Femur (tissue), 1 donor: ENCODE measurements around the gene KIF3C.
"Not testable (repeated sequence)": the region's sequence is repeated elsewhere in the genome, so short reads cannot be mapped to it uniquely, and the experiment has no call there.

ENCODE experiments used
- DNase-seq: peaks from one replicate; pipeline ENCODE4 v3.0.0-alpha.2; 2017

Gene KIF3C

DNA sequence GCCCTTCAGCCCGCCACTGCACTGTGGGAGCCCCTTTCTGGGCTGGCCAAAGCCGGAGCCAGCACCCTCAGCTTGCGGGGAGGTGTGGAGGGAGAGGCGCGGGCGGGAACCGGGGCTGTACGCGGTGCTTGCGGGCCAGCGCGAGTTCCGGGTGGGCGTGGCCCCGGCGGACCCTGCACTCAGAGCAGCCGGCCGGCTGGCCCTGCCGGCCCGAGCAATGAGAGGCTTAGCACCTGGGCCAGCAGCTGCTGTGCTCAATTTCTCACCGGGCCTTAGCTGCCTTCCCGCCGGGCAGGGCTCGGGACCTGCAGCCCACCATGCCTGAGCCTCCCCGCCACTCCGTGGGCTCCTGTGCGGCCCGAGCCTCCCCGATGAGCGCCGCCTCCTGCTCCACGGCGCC is 66.9 kb downstream of the KIF3C start:
- not testable (repeated sequence) for DNase-seq

GRCh38 chr2:25913696-25913973 is 68.7 kb downstream of the KIF3C start:
- DNase-seq, result not testable (repeated sequence)

DNA sequence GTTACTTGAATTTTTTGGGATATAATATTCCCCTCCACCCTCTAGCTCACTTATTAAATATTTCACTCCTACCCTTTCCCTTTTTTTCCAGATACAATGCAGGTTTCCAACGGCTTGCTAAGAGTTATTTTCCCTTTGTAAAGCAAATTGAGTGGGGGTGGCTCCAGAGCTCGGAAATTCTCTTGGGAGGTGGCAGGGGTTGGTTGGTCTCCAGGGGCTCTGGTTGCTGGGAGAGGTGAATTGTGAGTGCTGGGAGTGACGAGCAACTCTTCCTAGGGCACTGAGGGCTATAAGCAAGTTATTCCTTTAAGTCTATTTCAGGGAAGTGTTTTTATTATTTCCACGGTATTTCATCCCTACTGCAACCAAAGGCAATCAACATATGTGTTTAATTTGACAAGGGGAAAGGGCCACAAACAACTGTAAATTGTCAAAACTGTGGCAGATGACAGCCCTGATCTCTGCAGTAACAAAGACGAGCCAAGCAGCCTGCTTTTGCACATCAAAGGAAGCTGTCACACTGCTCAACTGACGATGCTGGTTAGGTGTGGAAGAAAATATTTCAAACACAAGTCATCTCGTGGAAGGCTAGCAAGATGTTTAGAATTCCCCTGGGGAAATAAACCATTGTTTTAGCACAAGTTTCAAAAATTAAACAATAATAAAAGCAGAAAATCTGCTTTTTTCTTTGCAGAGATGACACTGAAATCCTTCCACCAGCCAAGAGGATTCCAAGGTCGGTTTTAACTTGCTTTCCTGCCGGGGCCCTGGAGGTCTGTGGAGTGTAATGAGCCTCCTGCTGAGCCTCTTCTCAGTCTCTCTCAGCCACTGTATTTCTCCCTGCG is 69.2 kb downstream of the KIF3C start:
- no peak for DNase-seq

DNA sequence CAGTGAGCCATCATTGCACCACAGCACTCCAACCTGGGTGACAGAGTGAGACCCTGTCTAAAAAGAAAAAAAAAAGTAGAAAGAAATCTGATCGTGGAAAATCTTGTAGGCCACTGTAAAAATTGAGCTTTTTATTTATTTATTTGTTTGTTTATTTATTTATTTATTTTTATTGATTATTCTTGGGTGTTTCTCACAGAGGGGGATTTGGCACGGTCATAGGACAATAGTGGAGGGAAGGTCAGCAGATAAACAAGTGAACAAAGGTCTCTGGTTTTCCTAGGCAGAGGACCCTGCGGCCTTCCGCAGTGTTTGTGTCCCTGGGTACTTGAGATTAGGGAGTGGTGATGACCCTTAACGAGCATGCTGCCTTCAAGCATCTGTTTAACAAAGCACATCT is 72.7 kb downstream of the KIF3C start:
- DNase-seq, result not testable (repeated sequence)

GRCh38 chr2:25905126-25905525 is 77.2 kb downstream of the KIF3C start:
- no peak for DNase-seq

GRCh38 chr2:25903216-25903776 is 79.0 kb downstream of the KIF3C start:
- no peak for DNase-seq

DNA sequence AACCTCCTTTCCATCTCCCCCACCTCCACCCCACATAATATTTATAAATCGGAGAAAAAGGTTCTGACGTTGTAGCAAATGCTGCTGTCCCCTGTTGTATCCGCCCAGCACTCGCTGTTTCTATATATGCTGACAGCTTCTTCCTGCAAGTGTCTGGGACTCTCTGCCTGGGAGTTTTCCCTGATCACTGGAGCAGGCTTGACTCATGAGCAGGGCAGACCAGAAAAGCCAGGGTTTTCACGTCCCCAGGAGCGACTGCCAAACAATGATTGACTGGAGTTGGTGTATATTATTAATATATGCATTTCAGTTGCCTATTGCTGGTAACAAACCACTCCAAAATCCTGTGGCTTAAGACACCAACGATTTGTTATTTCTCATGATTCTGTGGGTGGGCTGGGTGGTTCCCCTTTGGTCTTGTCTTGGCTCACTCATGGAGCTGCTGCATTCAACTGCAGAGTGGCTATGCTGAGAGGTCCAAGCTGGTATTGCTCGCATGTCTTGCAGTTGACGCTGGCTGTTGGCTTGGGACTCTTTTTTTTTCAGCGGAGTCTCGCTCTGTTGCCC is 82.8 kb downstream of the KIF3C start:
- peak; percentile 21 for DNase-seq

GRCh38 chr2:25897506-25897905 is 84.8 kb downstream of the KIF3C start:
- no peak for DNase-seq

- not testable (repeated sequence) for DNase-seq
These were observed 86.0 kb downstream of the KIF3C start for GRCh38 chr2:25896308-25896707.

DNA sequence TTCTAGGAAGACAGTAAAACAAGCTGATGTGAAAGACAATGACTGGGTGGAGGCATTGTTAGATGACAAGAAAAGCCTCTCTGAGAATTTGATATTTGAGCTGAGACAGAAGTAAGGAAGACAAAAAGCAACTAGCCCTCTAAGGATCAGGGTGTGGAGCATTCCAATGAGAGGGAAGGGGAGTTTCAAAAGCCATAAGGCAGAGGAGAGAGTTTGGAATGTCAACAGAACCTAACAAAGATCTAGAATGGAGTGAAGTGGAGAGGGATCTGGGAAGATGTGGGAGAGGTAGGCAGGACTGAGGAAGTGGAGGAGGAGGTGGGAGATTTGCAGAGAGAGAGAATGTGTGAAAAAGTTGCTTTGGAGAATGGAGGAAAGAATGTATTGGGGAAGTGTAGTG is 86.7 kb downstream of the KIF3C start:
- no peak for DNase-seq

- DNase-seq, result no peak
These were observed 87.3 kb downstream of the KIF3C start for GRCh38 chr2:25895018-25895417.

DNA sequence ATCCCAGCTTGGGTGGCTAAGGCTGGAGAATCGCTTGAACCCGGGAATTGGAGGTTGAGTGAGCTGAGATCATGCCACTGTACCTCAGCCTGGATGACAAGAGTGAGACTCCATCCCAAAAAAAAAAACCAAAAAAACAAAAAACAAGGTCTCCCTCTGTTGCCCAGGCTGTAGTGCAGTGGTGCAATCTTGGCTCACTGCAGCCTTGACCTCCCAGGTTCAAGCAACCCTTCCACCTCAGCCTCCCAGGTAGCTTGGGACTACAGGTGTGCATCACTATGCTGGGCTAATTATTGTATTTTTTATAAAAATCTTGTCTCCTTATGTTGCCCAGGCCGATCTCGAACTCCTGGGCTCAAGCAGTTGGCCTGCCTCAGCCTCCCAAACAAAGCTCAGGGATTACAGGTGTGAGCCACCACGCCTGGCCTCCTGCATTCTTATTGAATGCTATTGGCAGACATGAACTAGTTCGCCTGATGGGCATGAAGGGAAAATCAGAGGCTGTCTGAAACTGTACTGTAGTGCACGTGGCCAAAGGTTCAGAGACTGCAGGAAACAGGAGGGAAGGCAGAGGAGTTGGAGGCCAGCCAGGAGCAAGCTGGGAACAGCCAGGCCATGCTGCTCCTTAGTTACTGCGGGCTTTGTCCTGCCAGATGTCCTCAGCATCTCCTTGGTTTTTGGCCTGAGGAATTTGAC is 88.0 kb downstream of the KIF3C start:
- peak; percentile 36 for DNase-seq

- DNase-seq, result no peak
These were observed 90.6 kb downstream of the KIF3C start for GRCh38 chr2:25891672-25892071.

- no peak for DNase-seq
These were observed 94.6 kb downstream of the KIF3C start for GRCh38 chr2:25887624-25888242.

DNA sequence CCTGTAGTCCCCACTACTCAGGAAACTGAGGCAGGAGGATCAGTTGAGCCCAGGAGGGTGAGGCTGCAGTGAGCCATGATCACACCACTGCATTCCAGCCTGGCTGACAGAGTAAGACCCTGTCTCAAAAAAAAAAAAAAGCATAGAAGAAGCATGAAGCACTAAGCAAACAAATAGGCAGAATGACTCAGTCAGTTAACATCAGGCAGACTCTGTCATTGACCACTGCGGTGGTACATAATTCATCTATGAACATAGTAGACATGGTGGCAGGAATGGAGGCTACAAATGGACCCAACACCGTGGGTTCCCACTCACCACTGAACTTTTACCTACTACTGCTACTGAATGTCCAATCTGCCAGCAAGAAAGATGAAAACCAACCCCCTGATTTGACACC is 96.4 kb downstream of the KIF3C start:
- DNase-seq, result no peak

- DNase-seq, result no peak
These were observed 100.5 kb downstream of the KIF3C start for GRCh38 chr2:25881764-25882163.

- DNase-seq, result no peak
These were observed 103.1 kb downstream of the KIF3C start for GRCh38 chr2:25879133-25879730.

- DNase-seq, result peak; percentile 98
These were observed 103.8 kb downstream of the KIF3C start, which contains the start of gene ASXL2 for GRCh38 chr2:25878361-25879132. TSS of gene ASXL2 (minus strand) at chr2:25878487. CDS start at chr2:25878222, 265 bp downstream.

DNA sequence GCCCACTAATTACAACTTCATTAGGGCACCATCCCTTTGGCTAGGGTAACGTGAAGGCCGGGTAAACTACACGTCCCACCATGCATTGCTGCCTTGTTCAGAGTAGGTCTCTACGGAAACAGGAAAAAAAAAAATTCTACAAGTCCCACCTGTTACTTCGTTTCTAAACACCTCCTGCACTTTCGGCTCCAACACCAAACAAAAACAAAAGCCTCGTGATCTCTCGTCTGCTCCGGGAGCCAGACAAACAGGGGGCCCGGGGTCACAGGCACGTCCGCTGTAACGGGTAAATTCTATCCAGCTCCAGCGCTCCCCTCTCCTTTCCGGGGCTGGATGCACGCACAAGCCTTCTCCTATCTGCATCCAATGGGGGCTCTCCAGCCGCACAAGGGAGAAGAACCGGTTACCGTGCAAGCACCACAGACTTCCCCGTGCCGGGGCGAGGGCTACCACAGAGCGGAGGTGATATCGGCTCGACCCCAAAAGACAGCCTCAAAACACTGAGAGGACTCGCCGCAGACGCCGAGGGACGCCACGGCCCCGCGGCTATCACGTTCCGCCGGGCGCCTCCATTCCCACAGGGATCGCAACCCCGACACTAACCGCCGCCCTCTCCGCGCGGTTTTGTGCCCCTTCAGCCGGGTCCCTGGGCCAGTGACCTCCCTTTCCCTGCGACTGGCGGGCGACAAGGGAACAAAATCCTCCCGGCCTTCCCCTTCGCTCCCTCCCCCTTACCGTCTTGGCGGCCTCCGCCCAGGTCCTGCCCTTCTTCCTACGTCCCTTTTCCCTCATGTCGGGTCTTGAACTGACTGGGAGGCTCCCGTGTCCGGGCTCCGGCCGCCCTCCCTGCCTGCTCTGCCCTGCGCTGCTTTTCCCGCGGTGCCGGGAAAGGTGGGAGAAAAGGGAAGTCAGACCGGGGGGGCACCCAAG is 104.6 kb downstream of the KIF3C start:
- DNase-seq, result peak; percentile 64
